ENCODE results near the gene HCN1.

- no peak for TF ChIP-seq CTCF (IDR thresholded peaks at IDR 0.05)
- no peak for TF ChIP-seq POLR2A (IDR thresholded peaks at IDR 0.05)
Observed at GRCh38 chr5:45437752-45438151, 258.4 kb downstream of the HCN1 start.
